CD4-positive, alpha-beta memory T cell (primary cell): ENCODE data around the gene FRZB. TPM values are rescaled to one million over a fixed set of nuclear protein-coding genes. Genes with fewer than 3 reads are reported as not detected.

Experiments
- CTCF ChIA-PET: fragments of 350-600 bp; sonication (Branson Sonifier 250); formaldehyde crosslinking; loops from one replicate; lab custom pipeline; 2021; ENCODE audit warnings: inconsistent platforms; ENCODE audit not compliant: partially characterized antibody; lab: Charles Lee
- POLR2A ChIA-PET: fragments of 350-600 bp; sonication (Branson Sonifier 250); formaldehyde crosslinking; loops from one replicate; lab custom pipeline; 2021; ENCODE audit not compliant: partially characterized antibody; lab: Charles Lee
- DNase-seq, 5 donors: peaks; one replicate each; pipeline versions ENCODE4 v3.0.0 to v3.0.0-alpha.2; 2020 to 2022; ENCODE audit warnings: mixed read lengths in 1 of 5
- H3K27ac ChIP-seq: one replicate; pipeline ENCODE4 v1.7.0; 2013; ENCODE audit warnings: low read depth, low read length
- H3K27me3 ChIP-seq: 2 replicates; pipeline ENCODE4 v1.7.0; 2013; ENCODE audit warnings: mild to moderate bottlenecking, low read length, moderate library complexity; ENCODE audit not compliant: insufficient read depth
- H3K36me3 ChIP-seq: 2 replicates; pipeline ENCODE4 v1.7.0; 2013; ENCODE audit warnings: mild to moderate bottlenecking, low read length, moderate library complexity; ENCODE audit not compliant: insufficient read depth
- H3K4me1 ChIP-seq: 2 replicates; pipeline ENCODE4 v1.7.0; 2013; ENCODE audit warnings: mild to moderate bottlenecking, low read length, moderate library complexity; ENCODE audit not compliant: insufficient read depth
- H3K4me3 ChIP-seq, 2 donors: one replicate each; pipeline ENCODE4 v1.7.0; 2013; ENCODE audit warnings: low read length in 2 of 2, mild to moderate bottlenecking in 1 of 2
- H3K9me3 ChIP-seq, 2 donors: one replicate each; pipeline ENCODE4 v1.7.0; 2013; ENCODE audit warnings: low read length in 2 of 2, control low read depth in 1 of 2; ENCODE audit not compliant: control insufficient read depth in 1 of 2
- H3K27ac Mint-ChIP-seq, 7 donors: one replicate each; pipeline ENCODE4 v1.8.0; 2020 to 2021; ENCODE audit warnings: mixed read lengths in 7 of 7, mild to moderate bottlenecking in 6 of 7, inconsistent platforms in 3 of 7, moderate library complexity in 3 of 7
- H3K27me3 Mint-ChIP-seq, 2 donors: one replicate each; pipeline ENCODE4 v1.8.0; 2020 to 2021; ENCODE audit warnings: mixed read lengths in 2 of 2
- H3K36me3 Mint-ChIP-seq, 2 donors: one replicate each; pipeline ENCODE4 v1.8.0; 2020 to 2021; ENCODE audit warnings: mixed read lengths in 2 of 2, inconsistent platforms in 1 of 2, mild to moderate bottlenecking in 1 of 2
- H3K4me1 Mint-ChIP-seq, 4 donors: one replicate each; pipeline ENCODE4 v1.8.0; 2020 to 2021; ENCODE audit warnings: mixed read lengths in 4 of 4, mild to moderate bottlenecking in 1 of 4
- H3K4me3 Mint-ChIP-seq, 8 donors: one replicate each; pipeline ENCODE4 v1.8.0; 2020 to 2021; ENCODE audit warnings: mixed read lengths in 8 of 8, mild to moderate bottlenecking in 7 of 8, moderate library complexity in 6 of 8, inconsistent platforms in 3 of 8
- H3K9me3 Mint-ChIP-seq, 8 donors: one replicate each; pipeline ENCODE4 v1.8.0; 2020 to 2021; ENCODE audit warnings: mixed read lengths in 8 of 8, mild to moderate bottlenecking in 5 of 8, inconsistent platforms in 3 of 8, moderate library complexity in 1 of 8
- intact Hi-C: fragments of 100-400 bp; cut with micrococcal nuclease; formaldehyde crosslinking; loops from one replicate; pipeline ENCODE4 v1.15.1; 2023
- polyA plus RNA-seq, 2 donors: library from polyadenylated mRNA; unstranded; fragments of 300-500 nt; fragmentation: Illumina TruSeq; gene quantifications; one replicate each; pipeline ENCODE4 v1.2.3, GENCODE V29; 2021
- total RNA-seq, 2 experiments: library from RNA; stranded (reverse); gene quantifications; one replicate each; pipeline ENCODE4 v1.2.3, GENCODE V29; 2021

The FRZB gene
- total and polyA plus RNA-seq, 4 experiments from 2014 or later, result 0.43 TPM; not detected in 3

DNA sequence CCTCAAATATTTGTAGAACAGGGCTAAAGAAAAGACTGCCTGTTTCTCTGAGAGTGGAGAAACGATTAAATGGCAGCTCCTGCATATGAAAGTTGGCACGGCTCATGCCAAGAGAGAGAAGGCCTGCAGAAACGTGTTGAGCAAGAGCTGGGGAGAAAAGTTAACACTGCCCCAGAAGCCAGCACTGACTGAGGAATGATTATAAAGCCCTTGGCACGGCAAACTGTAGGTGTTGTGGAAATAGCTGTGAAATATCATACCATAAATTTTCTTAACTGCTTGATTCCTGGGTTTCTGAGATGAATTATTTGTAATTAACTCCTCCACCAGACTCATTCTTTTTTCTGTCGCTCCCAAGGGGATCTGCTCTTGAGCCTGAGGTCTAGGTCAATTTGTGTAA lies 4.3 kb downstream of the FRZB start:
- H3K36me3 ChIP-seq, result no peaks in the 10 kb centered on the region
- H3K27me3 Mint-ChIP-seq, result peaks cover 30 to 34% of the 10 kb centered on the region in 2 donors
- peaks cover 7 to 17% (median 14%) of the 10 kb centered on the region in 4 donors for H3K4me1 Mint-ChIP-seq

DNA sequence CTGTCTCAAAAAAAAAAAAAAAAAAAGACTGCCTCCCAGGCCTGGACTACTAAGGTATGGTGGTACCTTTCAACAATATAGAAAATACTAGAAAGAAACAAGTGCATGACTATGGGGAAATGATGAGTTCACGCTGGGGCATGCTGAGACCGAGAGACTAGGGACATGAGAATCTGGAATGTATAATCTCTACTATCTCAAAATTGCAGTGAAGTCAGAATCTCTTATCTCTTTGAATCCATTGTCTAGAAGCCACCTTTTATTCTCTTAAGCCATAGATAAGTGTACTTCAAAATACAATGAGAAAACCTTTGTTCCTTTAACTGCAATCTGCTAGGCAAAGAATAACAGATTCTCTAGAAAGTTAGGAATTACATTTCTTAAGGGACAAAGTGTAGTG lies 5.6 kb downstream of the FRZB start:
- no peak overlapping the region for H3K27ac ChIP-seq
- intact Hi-C loops, result no loop called here
- H3K9me3 Mint-ChIP-seq, result peaks cover 0 to 10% (median 4%) of the 10 kb centered on the region in 8 donors
- no peaks in the 10 kb centered on the region for H3K9me3 ChIP-seq
- no peaks in the 10 kb centered on the region for H3K4me1 ChIP-seq
- DNase-seq, result no peak
- CTCF ChIA-PET, result no interaction called here
- POLR2A ChIA-PET, result no interaction called here
- peaks cover 26 to 27% of the 10 kb centered on the region in 2 donors for H3K27me3 Mint-ChIP-seq
- no peak overlapping the region for H3K4me3 Mint-ChIP-seq
- no peaks in the 10 kb centered on the region for H3K27me3 ChIP-seq
- no peaks in the 10 kb centered on the region for H3K36me3 ChIP-seq
- no peak overlapping the region for H3K4me3 ChIP-seq
- H3K27ac Mint-ChIP-seq, result no peak overlapping the region
- peaks cover 3 to 5% (median 5%) of the 10 kb centered on the region in 4 donors for H3K4me1 Mint-ChIP-seq
- H3K36me3 Mint-ChIP-seq, result no peaks in the 10 kb centered on the region

More for the DNA sequence above, 4.3 kb downstream of the FRZB start:
- ChIA-PET POLR2A (no interaction called here), CTCF (interaction anchor here (0.6 kb wide), 1 partner anchor 162 kb away, joined by 3 read pairs; no protein-coding TSS in a partner anchor)
- intact Hi-C loops, result no loop called here
- Mint-ChIP-seq H3K36me3 (no peaks in the 10 kb centered on the region), H3K27ac (no peak overlapping the region), H3K9me3 (peaks cover 0 to 3% (median under 1%) of the 10 kb centered on the region in 8 donors), H3K4me3 (no peak overlapping the region)
- Histone ChIP-seq H3K4me3 (no peak overlapping the region), H3K4me1 (peaks cover 11% of the 10 kb centered on the region), H3K27me3 (peaks cover 5% of the 10 kb centered on the region), H3K9me3 (no peaks in the 10 kb centered on the region), H3K27ac (no peak overlapping the region)
- no peak for DNase-seq

DNA sequence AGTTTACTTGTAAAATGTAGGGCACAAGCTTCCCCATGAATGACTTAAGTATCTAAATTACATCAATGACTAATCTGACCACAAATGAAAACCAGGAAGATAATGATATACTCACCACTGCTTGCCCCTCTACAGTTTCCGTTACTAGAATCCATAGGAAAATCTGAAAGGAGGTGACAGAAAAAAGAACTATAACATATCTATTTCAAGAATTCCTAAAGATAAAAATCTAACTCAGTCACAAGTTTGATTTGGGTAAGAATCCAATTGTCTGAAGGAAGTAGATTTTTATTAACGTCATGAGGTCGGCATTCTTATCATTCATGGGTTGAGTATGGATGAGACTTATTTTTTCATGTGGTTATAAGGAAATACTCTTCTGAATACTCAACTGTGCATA lies 7.8 kb downstream of the FRZB start:
- Mint-ChIP-seq H3K9me3 (peaks cover 0 to 10% (median 4%) of the 10 kb centered on the region in 8 donors), H3K27me3 (peaks cover 12 to 15% of the 10 kb centered on the region in 2 donors), H3K4me3 (no peak overlapping the region), H3K4me1 (no peaks in the 10 kb centered on the region), H3K36me3 (no peaks in the 10 kb centered on the region), H3K27ac (no peak overlapping the region)
- H3K27ac ChIP-seq, result no peak overlapping the region
- ChIA-PET CTCF (no interaction called here), POLR2A (no interaction called here)
- no peak overlapping the region for H3K4me3 ChIP-seq
- DNase-seq, result no peak
- no peaks in the 10 kb centered on the region for H3K27me3 ChIP-seq
- intact Hi-C loops, result no loop called here
- no peaks in the 10 kb centered on the region for H3K4me1 ChIP-seq
- H3K36me3 ChIP-seq, result no peaks in the 10 kb centered on the region
- no peaks in the 10 kb centered on the region for H3K9me3 ChIP-seq

DNA sequence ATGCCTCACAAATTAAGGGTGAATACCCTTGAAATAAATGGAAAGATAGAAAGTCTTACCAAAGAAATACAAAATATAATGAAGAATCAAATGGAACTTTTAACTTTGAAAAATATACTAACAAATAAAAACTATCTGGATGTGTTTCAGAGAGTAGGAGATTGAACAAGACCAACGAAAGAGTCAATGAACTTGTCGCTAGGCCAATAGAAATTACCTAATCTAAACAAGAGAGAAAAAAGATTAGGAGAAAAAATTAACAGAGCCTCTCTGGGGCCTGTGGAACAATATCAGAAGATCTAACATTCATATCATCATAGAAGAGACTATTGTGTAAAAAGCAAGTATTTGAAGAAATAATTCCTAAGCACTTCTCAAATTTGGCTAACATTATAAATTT lies 11.1 kb downstream of the FRZB start:
- Mint-ChIP-seq H3K27me3 (peaks cover 12 to 14% of the 10 kb centered on the region in 2 donors), H3K36me3 (no peaks in the 10 kb centered on the region), H3K4me3 (no peak overlapping the region), H3K4me1 (no peaks in the 10 kb centered on the region), H3K9me3 (peaks cover 0 to 10% (median 4%) of the 10 kb centered on the region in 8 donors), H3K27ac (no peak overlapping the region)
- Histone ChIP-seq H3K4me3 (no peak overlapping the region), H3K27me3 (no peaks in the 10 kb centered on the region), H3K9me3 (no peaks in the 10 kb centered on the region), H3K36me3 (no peaks in the 10 kb centered on the region), H3K4me1 (no peaks in the 10 kb centered on the region), H3K27ac (no peak overlapping the region)
- DNase-seq, result no peak
- ChIA-PET CTCF (no interaction called here), POLR2A (no interaction called here)
- intact Hi-C loops, result no loop called here

DNA sequence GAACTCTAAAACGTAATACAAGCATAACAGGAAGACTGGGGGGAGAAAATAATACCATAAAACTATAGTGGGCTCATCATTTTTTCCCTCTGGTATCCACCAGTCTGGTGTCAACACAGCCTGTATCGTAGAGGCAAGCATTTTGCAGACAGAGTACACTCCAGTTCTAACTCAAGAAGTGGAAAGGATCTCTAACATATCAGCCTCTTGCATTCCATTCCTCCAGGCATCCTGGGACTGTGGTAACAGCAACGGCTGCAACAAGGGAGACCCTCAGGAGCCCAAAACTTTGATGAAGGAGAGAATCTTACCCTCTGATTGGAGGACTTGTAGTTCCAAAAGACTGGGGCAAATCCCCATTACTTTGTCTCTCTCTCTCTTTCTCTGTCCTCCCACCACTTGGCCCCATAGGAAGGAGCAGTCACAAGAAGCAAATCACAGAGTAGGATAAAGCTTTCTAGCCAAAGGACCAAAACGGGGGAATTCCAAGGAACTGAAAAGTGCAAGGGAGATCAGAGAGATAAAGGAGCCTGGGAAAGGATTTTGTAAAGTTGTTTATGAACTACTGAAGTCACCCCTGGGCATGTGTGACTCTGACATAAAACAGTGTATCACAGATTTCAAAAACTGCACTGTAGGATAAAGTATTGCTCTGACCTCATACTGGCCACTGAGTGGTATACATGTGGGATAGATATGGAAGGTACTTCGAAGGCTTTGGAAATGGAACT lies 11.9 kb downstream of the FRZB start:
- peaks cover 13 to 15% of the 10 kb centered on the region in 2 donors for H3K27me3 Mint-ChIP-seq
- Histone ChIP-seq H3K27me3 (no peaks in the 10 kb centered on the region), H3K9me3 (no peaks in the 10 kb centered on the region), H3K4me3 (no peak overlapping the region), H3K27ac (no peak overlapping the region), H3K4me1 (no peaks in the 10 kb centered on the region), H3K36me3 (no peaks in the 10 kb centered on the region)
- H3K27ac Mint-ChIP-seq, result no peak overlapping the region
- H3K36me3 Mint-ChIP-seq, result no peaks in the 10 kb centered on the region
- H3K4me3 Mint-ChIP-seq, result no peak overlapping the region
- H3K4me1 Mint-ChIP-seq, result no peaks in the 10 kb centered on the region
- CTCF ChIA-PET, result no interaction called here
- peaks cover 0 to 10% (median 4%) of the 10 kb centered on the region in 8 donors for H3K9me3 Mint-ChIP-seq
- no peak for DNase-seq
- POLR2A ChIA-PET, result no interaction called here
- intact Hi-C loops, result no loop called here

DNA sequence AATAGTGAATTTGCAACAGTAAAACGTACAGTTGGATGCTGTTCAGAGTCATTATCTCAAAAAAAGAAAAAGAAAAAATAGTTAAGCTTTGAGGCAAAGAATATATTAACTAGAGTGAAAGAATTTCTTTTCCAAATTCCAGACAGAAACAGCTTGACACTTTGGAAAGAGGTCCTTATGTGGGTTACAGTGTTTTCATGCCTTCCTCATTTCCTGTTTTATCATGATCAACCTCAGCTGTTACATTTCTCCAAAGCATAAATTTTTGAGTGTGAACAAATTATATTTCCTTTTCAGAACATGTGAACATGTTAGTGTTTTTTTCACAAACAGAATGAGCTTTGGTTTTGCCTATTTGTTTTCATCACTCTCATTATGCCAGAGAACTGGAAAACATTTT lies 13.6 kb downstream of the FRZB start:
- no peaks in the 10 kb centered on the region for H3K36me3 Mint-ChIP-seq
- H3K4me3 Mint-ChIP-seq, result no peak overlapping the region
- H3K27ac Mint-ChIP-seq, result no peak overlapping the region
- peaks cover 0 to 10% (median 4%) of the 10 kb centered on the region in 8 donors for H3K9me3 Mint-ChIP-seq
- H3K4me1 Mint-ChIP-seq, result no peaks in the 10 kb centered on the region
- DNase-seq, result no peak
- H3K27me3 ChIP-seq, result no peaks in the 10 kb centered on the region
- H3K4me1 ChIP-seq, result no peaks in the 10 kb centered on the region
- no peak overlapping the region for H3K27ac ChIP-seq
- intact Hi-C loops, result no loop called here
- H3K9me3 ChIP-seq, result no peaks in the 10 kb centered on the region
- H3K27me3 Mint-ChIP-seq, result peaks cover 13 to 14% of the 10 kb centered on the region in 2 donors
- CTCF ChIA-PET, result no interaction called here
- POLR2A ChIA-PET, result no interaction called here
- H3K4me3 ChIP-seq, result no peak overlapping the region
- no peaks in the 10 kb centered on the region for H3K36me3 ChIP-seq

DNA sequence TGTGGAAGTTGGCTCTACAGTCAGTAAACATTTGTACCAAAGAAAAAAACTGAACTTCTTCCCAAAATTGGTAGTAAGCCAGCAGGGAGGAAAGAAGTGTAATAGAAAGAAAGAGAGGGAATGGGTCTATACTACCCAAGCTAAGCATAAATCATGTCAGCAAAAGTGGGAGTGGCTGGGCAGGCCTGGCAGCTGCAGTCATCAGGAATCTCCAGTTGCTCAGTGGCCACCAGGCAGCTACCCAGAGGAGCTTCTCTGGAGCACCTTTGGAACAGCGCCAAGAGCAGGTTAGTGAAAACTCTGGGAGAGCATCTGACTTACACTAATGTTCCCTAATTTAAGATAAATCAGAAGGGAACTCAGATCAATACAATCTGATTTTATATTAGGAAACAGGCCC lies 14.3 kb downstream of the FRZB start:
- H3K9me3 Mint-ChIP-seq, result peaks cover 0 to 7% (median 2%) of the 10 kb centered on the region in 8 donors
- intact Hi-C loops, result no loop called here
- POLR2A ChIA-PET, result no interaction called here

More for the DNA sequence above, 14.3 kb downstream of the FRZB start:
- H3K36me3 Mint-ChIP-seq, result no peaks in the 10 kb centered on the region
- no peaks in the 10 kb centered on the region for H3K9me3 ChIP-seq
- no peaks in the 10 kb centered on the region for H3K4me1 ChIP-seq
- no peaks in the 10 kb centered on the region for H3K27me3 ChIP-seq
- no peaks in the 10 kb centered on the region for H3K36me3 ChIP-seq
- DNase-seq, result no peak
- CTCF ChIA-PET, result interaction anchor here (0.7 to 0.8 kb wide), 2 partner anchors 9 to 14 kb away, joined by 3 read pairs; no protein-coding TSS in a partner anchor
- peaks cover 13 to 14% of the 10 kb centered on the region in 2 donors for H3K27me3 Mint-ChIP-seq
- H3K27ac ChIP-seq, result no peak overlapping the region
- no peak overlapping the region for H3K4me3 ChIP-seq
- no peak overlapping the region for H3K27ac Mint-ChIP-seq
- H3K4me3 Mint-ChIP-seq, result no peak overlapping the region
- no peaks in the 10 kb centered on the region for H3K4me1 Mint-ChIP-seq
